Activated naive CD8-positive, alpha-beta T cell (primary cell): Measurements from ENCODE around the gene FNDC3A.
A peak's percentile ranks its signal among the peaks of the same experiment; 100 is the strongest.

Source experiments
- H3K27ac Mint-ChIP-seq: one replicate; pipeline ENCODE4 v1.8.0; 2021; ENCODE audit warnings: mixed read lengths
- H3K27me3 Mint-ChIP-seq: one replicate; pipeline ENCODE4 v1.8.0; 2021; ENCODE audit warnings: mixed read lengths
- H3K36me3 Mint-ChIP-seq: one replicate; pipeline ENCODE4 v1.8.0; 2021; ENCODE audit warnings: mixed read lengths
- H3K4me1 Mint-ChIP-seq: one replicate; pipeline ENCODE4 v1.8.0; 2021; ENCODE audit warnings: low read depth, mixed read lengths
- H3K4me3 Mint-ChIP-seq: one replicate; pipeline ENCODE4 v1.8.0; 2021; ENCODE audit warnings: mild to moderate bottlenecking, mixed read lengths
- H3K9me3 Mint-ChIP-seq: one replicate; pipeline ENCODE4 v1.8.0; 2021; ENCODE audit warnings: low read depth, mixed read lengths

Gene FNDC3A

GRCh38 chr13:48975856-48976575, at the start of gene FNDC3A:
Gene FNDC3A, plus strand, starts transcription at chr13:48975912. Its CDS starts 30,279 bp downstream, at chr13:49006191.
- peaks cover 20% of the 10 kb centered on the region for H3K9me3 Mint-ChIP-seq
- no peaks in the 10 kb centered on the region for H3K27me3 Mint-ChIP-seq
- peak within 1 kb of the TSS; percentile 99 for H3K4me3 Mint-ChIP-seq
- H3K4me1 Mint-ChIP-seq: peaks cover 47% of the 10 kb centered on the region
- H3K36me3 Mint-ChIP-seq: peaks cover 21% of the 10 kb centered on the region
- peak within 1 kb of the TSS; percentile 99 for H3K27ac Mint-ChIP-seq

- H3K4me3 Mint-ChIP-seq: no peak overlapping the region
- H3K27ac Mint-ChIP-seq: no peak overlapping the region
- H3K27me3 Mint-ChIP-seq: peaks cover under 1% of the 10 kb centered on the region
- H3K36me3 Mint-ChIP-seq: peaks cover 3% of the 10 kb centered on the region
- H3K9me3 Mint-ChIP-seq: peaks cover 5% of the 10 kb centered on the region
- H3K4me1 Mint-ChIP-seq: no peaks in the 10 kb centered on the region
These were observed 46.8 kb upstream of the FNDC3A start for GRCh38 chr13:48928757-48929430.

- Mint-ChIP-seq H3K27ac (no peak overlapping the region), H3K36me3 (peaks cover 10% of the 10 kb centered on the region), H3K9me3 (peaks cover 13% of the 10 kb centered on the region), H3K4me3 (no peak overlapping the region), H3K4me1 (no peaks in the 10 kb centered on the region), H3K27me3 (peaks cover 3% of the 10 kb centered on the region)
These were observed 44.8 kb upstream of the FNDC3A start for GRCh38 chr13:48930918-48931317.

GRCh38 chr13:48938308-48938943, 37.3 kb upstream of the FNDC3A start:
- Mint-ChIP-seq H3K4me1 (peaks cover 15% of the 10 kb centered on the region), H3K9me3 (peaks cover 12% of the 10 kb centered on the region), H3K36me3 (peaks cover 10% of the 10 kb centered on the region), H3K27me3 (peaks cover 4% of the 10 kb centered on the region), H3K4me3 (no peak overlapping the region), H3K27ac (no peak overlapping the region)

GRCh38 chr13:48939728-48940127, 36.0 kb upstream of the FNDC3A start:
- Mint-ChIP-seq H3K27ac (no peak overlapping the region), H3K4me1 (peaks cover 15% of the 10 kb centered on the region)

GRCh38 chr13:48942131-48942530, 33.6 kb upstream of the FNDC3A start:
- no peaks in the 10 kb centered on the region for H3K36me3 Mint-ChIP-seq
- no peaks in the 10 kb centered on the region for H3K9me3 Mint-ChIP-seq
- H3K4me3 Mint-ChIP-seq: no peak overlapping the region
- no peak overlapping the region for H3K27ac Mint-ChIP-seq
- peaks cover 4% of the 10 kb centered on the region for H3K27me3 Mint-ChIP-seq
- H3K4me1 Mint-ChIP-seq: peaks cover 15% of the 10 kb centered on the region

More at GRCh38 chr13:48939728-48940127, 36.0 kb upstream of the FNDC3A start:
- H3K36me3 Mint-ChIP-seq: peaks cover under 1% of the 10 kb centered on the region
- H3K9me3 Mint-ChIP-seq: no peaks in the 10 kb centered on the region
- H3K4me3 Mint-ChIP-seq: no peak overlapping the region
- H3K27me3 Mint-ChIP-seq: peaks cover 1% of the 10 kb centered on the region

GRCh38 chr13:48944221-48944620, 31.5 kb upstream of the FNDC3A start:
- H3K27me3 Mint-ChIP-seq: peaks cover 4% of the 10 kb centered on the region
- no peaks in the 10 kb centered on the region for H3K36me3 Mint-ChIP-seq
- H3K27ac Mint-ChIP-seq: no peak overlapping the region
- H3K4me3 Mint-ChIP-seq: no peak overlapping the region
- H3K4me1 Mint-ChIP-seq: peaks cover 6% of the 10 kb centered on the region
- no peaks in the 10 kb centered on the region for H3K9me3 Mint-ChIP-seq

GRCh38 chr13:48945626-48946025, 30.1 kb upstream of the FNDC3A start:
- H3K9me3 Mint-ChIP-seq: no peaks in the 10 kb centered on the region
- no peak overlapping the region for H3K4me3 Mint-ChIP-seq
- no peak overlapping the region for H3K27ac Mint-ChIP-seq
- no peaks in the 10 kb centered on the region for H3K4me1 Mint-ChIP-seq
- H3K27me3 Mint-ChIP-seq: peaks cover 4% of the 10 kb centered on the region
- no peaks in the 10 kb centered on the region for H3K36me3 Mint-ChIP-seq

GRCh38 chr13:48946163-48946562, 29.5 kb upstream of the FNDC3A start:
- H3K4me3 Mint-ChIP-seq: no peak overlapping the region
- no peaks in the 10 kb centered on the region for H3K4me1 Mint-ChIP-seq
- H3K27me3 Mint-ChIP-seq: peaks cover 4% of the 10 kb centered on the region
- no peaks in the 10 kb centered on the region for H3K9me3 Mint-ChIP-seq
- no peak overlapping the region for H3K27ac Mint-ChIP-seq
- no peaks in the 10 kb centered on the region for H3K36me3 Mint-ChIP-seq

GRCh38 chr13:48949566-48950500, 25.9 kb upstream of the FNDC3A start:
- no peaks in the 10 kb centered on the region for H3K9me3 Mint-ChIP-seq
- H3K27me3 Mint-ChIP-seq: peaks cover 2% of the 10 kb centered on the region
- no peaks in the 10 kb centered on the region for H3K4me1 Mint-ChIP-seq
- H3K4me3 Mint-ChIP-seq: no peak overlapping the region
- no peak overlapping the region for H3K27ac Mint-ChIP-seq
- H3K36me3 Mint-ChIP-seq: no peaks in the 10 kb centered on the region

- Mint-ChIP-seq H3K27ac (no peak overlapping the region), H3K27me3 (no peaks in the 10 kb centered on the region), H3K4me3 (no peak overlapping the region), H3K9me3 (no peaks in the 10 kb centered on the region), H3K36me3 (no peaks in the 10 kb centered on the region), H3K4me1 (no peaks in the 10 kb centered on the region)
These were observed 25.2 kb upstream of the FNDC3A start for GRCh38 chr13:48950501-48950875.

GRCh38 chr13:48954081-48954480, 21.6 kb upstream of the FNDC3A start:
- H3K4me3 Mint-ChIP-seq: no peak overlapping the region
- H3K9me3 Mint-ChIP-seq: no peaks in the 10 kb centered on the region
- no peaks in the 10 kb centered on the region for H3K36me3 Mint-ChIP-seq
- no peaks in the 10 kb centered on the region for H3K4me1 Mint-ChIP-seq
- no peaks in the 10 kb centered on the region for H3K27me3 Mint-ChIP-seq
- no peak overlapping the region for H3K27ac Mint-ChIP-seq

GRCh38 chr13:48955536-48955935, 20.2 kb upstream of the FNDC3A start:
- no peak overlapping the region for H3K27ac Mint-ChIP-seq
- H3K9me3 Mint-ChIP-seq: no peaks in the 10 kb centered on the region
- H3K4me1 Mint-ChIP-seq: no peaks in the 10 kb centered on the region

GRCh38 chr13:48961379-48961778, 14.3 kb upstream of the FNDC3A start:
- Mint-ChIP-seq H3K4me3 (no peak overlapping the region), H3K36me3 (no peaks in the 10 kb centered on the region), H3K4me1 (no peaks in the 10 kb centered on the region), H3K27me3 (peaks cover 2% of the 10 kb centered on the region), H3K9me3 (no peaks in the 10 kb centered on the region), H3K27ac (no peak overlapping the region)

More at GRCh38 chr13:48955536-48955935, 20.2 kb upstream of the FNDC3A start:
- H3K27me3 Mint-ChIP-seq: no peaks in the 10 kb centered on the region
- H3K36me3 Mint-ChIP-seq: no peaks in the 10 kb centered on the region
- no peak overlapping the region for H3K4me3 Mint-ChIP-seq
